ENCODE measurements around the gene CEP55. TPM values are rescaled to one million over a fixed set of nuclear protein-coding genes. Genes with fewer than 3 reads are reported as not detected.

The CEP55 gene
- 10 to 100 TPM in 1 of 4 donors, 1 to 10 TPM in 2, not detected in 1; 1.1 to 13.1 (median 4.3) TPM for total RNA-seq

GRCh38 chr10:93496322-93497041 lies at the start of gene CEP55:
Gene CEP55 (plus strand): TSS chr10:93496612. CDS start chr10:93500052, 3,440 bp downstream.
- Histone ChIP-seq H3K4me1 (peaks cover 5 to 12% (median 5%) of the 10 kb centered on the region in 4 donors), H3K36me3 (no peaks in the 10 kb centered on the region), H3K27me3 (no peaks in the 10 kb centered on the region), H3K27ac (peak within 1 kb of the TSS; percentile 63 to 73 (median 64)), H3K9me3 (no peaks in the 10 kb centered on the region), H3K4me3 (peak within 1 kb of the TSS; percentile 48 to 73 (median 54))
- DNase-seq, result peak; percentile 97
- TF ChIP-seq EP300 (IDR thresholded peaks at IDR 0.05; ENCODE audit: low read depth), result no peak
- TF ChIP-seq POLR2A (IDR thresholded peaks at IDR 0.05), result no peak
- peak in 2 of 3 donors; percentile 52 to 56 for TF ChIP-seq POLR2AphosphoS5 (IDR thresholded peaks at IDR 0.05)
- TF ChIP-seq CTCF (IDR thresholded peaks at IDR 0.05), result peak in 1 of 5 experiments; percentile 15
- in situ Hi-C loops (cut with MboI; ENCODE audit: low pct_ligation_motif_present in 1 of 4, low pct_unique_long_range_greater_than_20kb in 1 of 4, low sequenced_read_pairs in 3 of 4) (no loop called here), intact Hi-C loops (cut with DNase I; ENCODE audit: low total_unique reads) (no loop called here)
- 2 to 7% methylated on average over 2 to 63 of the region's 68 CpGs for WGBS, 2 donors (ENCODE audit: low coverage in 1 of 2)

GRCh38 chr10:93447019-93447418 lies 49.4 kb upstream of the CEP55 start:
- TF ChIP-seq POLR2AphosphoS5 (IDR thresholded peaks at IDR 0.05) (no peak), EP300 (IDR thresholded peaks at IDR 0.05; ENCODE audit: low read depth) (no peak), POLR2A (IDR thresholded peaks at IDR 0.05) (no peak), CTCF (IDR thresholded peaks at IDR 0.05) (no peak)
- no peak overlapping the region for H3K4me3 ChIP-seq
- H3K9me3 ChIP-seq, result no peaks in the 10 kb centered on the region
- peaks cover 31 to 40% (median 36%) of the 10 kb centered on the region in 4 donors for H3K4me1 ChIP-seq
- intact Hi-C loops (cut with DNase I; ENCODE audit: low total_unique reads) (no loop called here), in situ Hi-C loops (cut with MboI; ENCODE audit: low pct_ligation_motif_present in 1 of 4, low pct_unique_long_range_greater_than_20kb in 1 of 4, low sequenced_read_pairs in 3 of 4) (no loop called here)
- H3K27me3 ChIP-seq, result no peaks in the 10 kb centered on the region
- H3K36me3 ChIP-seq, result peaks cover 0 to 5% (median 0%) of the 10 kb centered on the region in 4 donors
- DNase-seq, result no peak
- peak overlapping the region; percentile 86 to 96 (median 94) for H3K27ac ChIP-seq
- 71 to 84% methylated on average over 4 to 6 of the region's 6 CpGs for WGBS, 2 donors (ENCODE audit: low coverage in 1 of 2)

- WGBS, 2 donors (ENCODE audit: low coverage in 1 of 2), result 49 to 67% methylated on average over 3 of the region's 3 CpGs
- H3K27me3 ChIP-seq, result no peaks in the 10 kb centered on the region
- peaks cover 0 to 5% (median 0%) of the 10 kb centered on the region in 4 donors for H3K36me3 ChIP-seq
- in situ Hi-C loops (cut with MboI; ENCODE audit: low pct_ligation_motif_present in 1 of 4, low pct_unique_long_range_greater_than_20kb in 1 of 4, low sequenced_read_pairs in 3 of 4) (no loop called here), intact Hi-C loops (cut with DNase I; ENCODE audit: low total_unique reads) (no loop called here)
- H3K4me3 ChIP-seq, result no peak overlapping the region
- H3K9me3 ChIP-seq, result no peaks in the 10 kb centered on the region
- H3K4me1 ChIP-seq, result peaks cover 21 to 30% (median 27%) of the 10 kb centered on the region in 4 donors
- DNase-seq, result no peak
- TF ChIP-seq POLR2A (IDR thresholded peaks at IDR 0.05) (no peak), POLR2AphosphoS5 (IDR thresholded peaks at IDR 0.05) (no peak), CTCF (IDR thresholded peaks at IDR 0.05) (no peak), EP300 (IDR thresholded peaks at IDR 0.05; ENCODE audit: low read depth) (no peak)
- no peak overlapping the region for H3K27ac ChIP-seq
Observed at GRCh38 chr10:93447970-93448369, 48.4 kb upstream of the CEP55 start.

GRCh38 chr10:93451244-93451947 lies 45.0 kb upstream of the CEP55 start:
- TF ChIP-seq CTCF (IDR thresholded peaks at IDR 0.05), result no peak
- TF ChIP-seq POLR2AphosphoS5 (IDR thresholded peaks at IDR 0.05), result no peak
- TF ChIP-seq POLR2A (IDR thresholded peaks at IDR 0.05), result no peak
- TF ChIP-seq EP300 (IDR thresholded peaks at IDR 0.05; ENCODE audit: low read depth), result no peak
- in situ Hi-C loops (cut with MboI; ENCODE audit: low pct_ligation_motif_present in 1 of 4, low pct_unique_long_range_greater_than_20kb in 1 of 4, low sequenced_read_pairs in 3 of 4), result no loop called here
- Histone ChIP-seq H3K4me1 (peaks cover 0 to 3% (median under 1%) of the 10 kb centered on the region in 4 donors), H3K4me3 (no peak overlapping the region), H3K36me3 (peaks cover 0 to 5% (median 0%) of the 10 kb centered on the region in 4 donors), H3K27me3 (no peaks in the 10 kb centered on the region), H3K9me3 (no peaks in the 10 kb centered on the region), H3K27ac (no peak overlapping the region)
- no peak for DNase-seq
- 73% methylated on average over 5 to 7 of the region's 7 CpGs for WGBS, 2 donors (ENCODE audit: low coverage in 1 of 2)
- intact Hi-C loops (cut with DNase I; ENCODE audit: low total_unique reads), result no loop called here

Data from transverse colon (tissue), 4 donors.